ENCODE measurements around the gene GDAP1L1. TPM values are rescaled to one million over a fixed set of nuclear protein-coding genes. Genes with fewer than 3 reads are reported as not detected.

GDAP1L1 gene
- total RNA-seq = not detected

DNA sequence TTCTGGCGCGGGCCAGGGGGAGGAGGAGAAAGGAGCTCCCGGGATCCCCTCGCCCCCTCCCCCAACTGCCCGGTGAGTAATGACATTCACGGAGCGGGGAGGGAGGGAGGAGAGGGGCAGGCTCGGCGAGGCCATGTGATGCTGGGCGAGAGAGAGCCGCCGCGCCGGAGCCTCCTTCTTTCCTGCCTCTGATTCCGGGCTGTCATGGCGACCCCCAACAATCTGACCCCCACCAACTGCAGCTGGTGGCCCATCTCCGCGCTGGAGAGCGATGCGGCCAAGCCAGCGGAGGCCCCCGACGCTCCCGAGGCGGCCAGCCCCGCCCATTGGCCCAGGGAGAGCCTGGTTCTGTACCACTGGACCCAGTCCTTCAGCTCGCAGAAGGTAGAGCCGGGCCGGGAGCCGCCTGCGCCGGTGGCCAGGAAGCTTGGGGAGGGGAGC lies at the start of gene GDAP1L1:
Gene GDAP1L1, plus strand, starts transcription at position 178 of the 441 bp plus-strand sequence. Its CDS starts 27 bp downstream, at position 205.
- ATAC-seq = no peak
- Mint-ChIP-seq H3K4me1 (ENCODE audit: low read depth in 2 of 2) (peaks cover 0 to 3% of the 10 kb centered on the region in 2 donors), H3K4me3 (no peak within 1 kb of the TSS)

GRCh38 chr20:44198872-44199271 lies 48.2 kb upstream of the GDAP1L1 start:
- Mint-ChIP-seq H3K27me3 (no peaks in the 10 kb centered on the region), H3K4me3 (peak overlapping the region; percentile 54), H3K36me3 (peaks cover 35% of the 10 kb centered on the region), H3K27ac (peak overlapping the region; percentile 56 to 83), H3K9me3 (no peaks in the 10 kb centered on the region), H3K4me1 (ENCODE audit: low read depth in 2 of 2) (peaks cover 33 to 36% of the 10 kb centered on the region in 2 donors)
- DNase-seq (ENCODE audit: low spot score) (peak; percentile 71), ATAC-seq (peak; percentile 94 to 98)

More for the DNA sequence above, at the start of gene GDAP1L1:
- Mint-ChIP-seq H3K36me3 (no peaks in the 10 kb centered on the region), H3K9me3 (no peaks in the 10 kb centered on the region), H3K27ac (no peak within 1 kb of the TSS), H3K27me3 (peaks cover 7 to 8% of the 10 kb centered on the region in 2 donors)
- no peak for DNase-seq (ENCODE audit: low spot score)

DNA sequence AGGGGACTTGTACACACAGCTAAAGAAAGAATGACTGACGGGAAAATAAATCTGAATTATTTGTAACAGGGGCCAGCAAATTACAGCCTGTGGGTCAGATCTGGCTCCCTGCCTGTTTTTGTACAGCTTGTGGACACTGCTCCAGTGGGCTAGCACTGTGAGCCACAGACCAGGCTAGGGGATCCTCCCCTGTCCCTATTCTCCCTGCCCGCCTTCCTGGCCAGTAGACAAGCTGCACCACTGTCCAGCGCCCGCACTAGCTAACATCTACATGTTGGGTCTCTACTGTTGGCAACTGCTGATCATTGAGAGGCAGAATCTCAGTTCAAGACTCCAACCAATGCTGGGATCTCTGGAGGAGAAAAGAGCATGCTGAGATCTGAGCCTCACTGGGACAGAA lies 47.2 kb upstream of the GDAP1L1 start:
- no peaks in the 10 kb centered on the region for H3K27me3 Mint-ChIP-seq
- no peak for DNase-seq (ENCODE audit: low spot score)
- peak overlapping the region; percentile 56 to 83 for H3K27ac Mint-ChIP-seq
- ATAC-seq = no peak
- peaks cover 38 to 41% of the 10 kb centered on the region in 2 donors for H3K4me1 Mint-ChIP-seq (ENCODE audit: low read depth in 2 of 2)
- peaks cover 35% of the 10 kb centered on the region for H3K36me3 Mint-ChIP-seq
- no peaks in the 10 kb centered on the region for H3K9me3 Mint-ChIP-seq
- H3K4me3 Mint-ChIP-seq = peak overlapping the region; percentile 16

DNA sequence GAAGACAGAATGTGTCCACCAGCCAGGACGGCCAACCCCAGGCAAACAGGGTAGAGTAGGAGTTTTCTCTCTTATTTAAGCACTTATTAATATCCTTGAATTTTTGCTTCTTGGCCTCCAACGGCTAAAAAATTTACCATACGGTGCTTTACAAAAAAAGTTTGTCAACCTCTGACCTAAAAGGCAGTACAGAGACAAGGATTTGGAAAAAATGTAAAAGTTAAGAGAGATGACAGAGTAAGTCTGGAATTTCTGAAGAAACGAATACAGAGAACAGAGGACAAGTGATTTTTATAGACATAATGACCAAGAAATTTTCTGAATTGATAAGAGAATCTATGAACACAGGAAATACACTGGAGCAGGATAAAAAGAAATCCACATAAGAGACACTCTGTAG lies 46.7 kb upstream of the GDAP1L1 start:
- peak overlapping the region; percentile 56 to 83 for H3K27ac Mint-ChIP-seq
- H3K4me3 Mint-ChIP-seq = no peak overlapping the region
- no peak for ATAC-seq
- no peaks in the 10 kb centered on the region for H3K9me3 Mint-ChIP-seq
- no peaks in the 10 kb centered on the region for H3K27me3 Mint-ChIP-seq
- DNase-seq (ENCODE audit: low spot score) = no peak
- peaks cover 35% of the 10 kb centered on the region for H3K36me3 Mint-ChIP-seq
- H3K4me1 Mint-ChIP-seq (ENCODE audit: low read depth in 2 of 2) = peaks cover 40 to 41% of the 10 kb centered on the region in 2 donors

DNA sequence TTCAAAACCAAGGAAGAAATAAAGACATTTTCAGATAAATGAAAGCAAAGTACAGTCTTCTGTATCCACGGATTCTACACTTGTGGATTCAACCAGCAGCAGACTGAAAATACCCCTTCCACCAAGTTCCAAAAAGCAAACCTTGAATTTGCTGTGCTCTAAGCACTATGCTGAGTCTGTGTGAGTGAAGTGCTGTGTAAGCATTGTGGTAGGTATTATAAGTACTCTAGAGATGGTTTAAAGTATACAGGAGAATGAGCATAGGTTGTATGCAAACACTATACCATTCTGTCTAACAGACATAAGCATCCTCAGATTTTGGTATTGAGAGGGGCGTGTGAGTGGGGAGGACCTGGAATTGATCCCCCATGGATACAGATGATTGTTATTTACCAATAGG lies 46.1 kb upstream of the GDAP1L1 start:
- ATAC-seq (no peak), DNase-seq (ENCODE audit: low spot score) (no peak)
- H3K4me3 Mint-ChIP-seq = no peak overlapping the region
- H3K4me1 Mint-ChIP-seq (ENCODE audit: low read depth in 2 of 2) = peaks cover 35 to 38% of the 10 kb centered on the region in 2 donors
- H3K9me3 Mint-ChIP-seq = no peaks in the 10 kb centered on the region
- H3K36me3 Mint-ChIP-seq = peaks cover 35% of the 10 kb centered on the region
- H3K27ac Mint-ChIP-seq = peak overlapping the region in 1 of 2 donors; percentile 50
- H3K27me3 Mint-ChIP-seq = no peaks in the 10 kb centered on the region

GRCh38 chr20:44203161-44203560 lies 43.9 kb upstream of the GDAP1L1 start:
- peaks cover 40 to 45% of the 10 kb centered on the region in 2 donors for H3K4me1 Mint-ChIP-seq (ENCODE audit: low read depth in 2 of 2)
- H3K9me3 Mint-ChIP-seq = no peaks in the 10 kb centered on the region
- H3K4me3 Mint-ChIP-seq = no peak overlapping the region
- H3K27me3 Mint-ChIP-seq = no peaks in the 10 kb centered on the region
- ATAC-seq (no peak), DNase-seq (ENCODE audit: low spot score) (no peak)
- peaks cover 39% of the 10 kb centered on the region for H3K36me3 Mint-ChIP-seq
- H3K27ac Mint-ChIP-seq = no peak overlapping the region

- ATAC-seq = peak in 1 of 2 donors; percentile 49
- Mint-ChIP-seq H3K9me3 (no peaks in the 10 kb centered on the region), H3K27ac (peak overlapping the region in 1 of 2 donors; percentile 69), H3K27me3 (no peaks in the 10 kb centered on the region), H3K36me3 (peaks cover 31% of the 10 kb centered on the region), H3K4me1 (ENCODE audit: low read depth in 2 of 2) (peaks cover 42 to 48% of the 10 kb centered on the region in 2 donors), H3K4me3 (no peak overlapping the region)
- no peak for DNase-seq (ENCODE audit: low spot score)
Measured at GRCh38 chr20:44204156-44204831, 42.8 kb upstream of the GDAP1L1 start.

- no peak for DNase-seq (ENCODE audit: low spot score)
- H3K4me1 Mint-ChIP-seq (ENCODE audit: low read depth in 2 of 2) = peaks cover 42 to 48% of the 10 kb centered on the region in 2 donors
- peaks cover 28% of the 10 kb centered on the region for H3K36me3 Mint-ChIP-seq
- H3K4me3 Mint-ChIP-seq = no peak overlapping the region
- no peaks in the 10 kb centered on the region for H3K27me3 Mint-ChIP-seq
- no peaks in the 10 kb centered on the region for H3K9me3 Mint-ChIP-seq
- no peak for ATAC-seq
- H3K27ac Mint-ChIP-seq = peak overlapping the region in 1 of 2 donors; percentile 69
Measured at GRCh38 chr20:44204832-44205215, 42.3 kb upstream of the GDAP1L1 start.

DNA sequence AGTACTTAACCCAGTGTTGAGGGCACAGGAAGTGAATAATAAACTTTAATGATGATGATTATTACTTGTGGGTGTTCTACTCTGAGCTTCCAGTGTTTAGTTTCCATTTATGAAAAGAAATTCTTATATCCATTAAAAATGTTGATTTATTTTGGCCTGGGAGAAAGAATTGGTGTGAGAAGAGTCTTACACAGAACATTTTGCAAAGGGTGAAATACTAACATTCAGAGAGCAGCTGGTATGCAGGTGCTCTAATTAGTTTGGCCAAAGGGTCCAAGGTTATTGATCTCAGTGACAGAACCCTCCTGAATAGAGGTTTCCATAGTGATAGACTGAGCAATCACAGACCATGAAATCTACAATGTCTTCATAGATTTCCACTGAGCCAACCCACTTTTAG lies 41.0 kb upstream of the GDAP1L1 start:
- no peak for ATAC-seq
- peaks cover 21% of the 10 kb centered on the region for H3K36me3 Mint-ChIP-seq
- H3K9me3 Mint-ChIP-seq = no peaks in the 10 kb centered on the region
- H3K4me3 Mint-ChIP-seq = no peak overlapping the region
- H3K4me1 Mint-ChIP-seq (ENCODE audit: low read depth in 2 of 2) = peaks cover 44 to 47% of the 10 kb centered on the region in 2 donors
- no peak for DNase-seq (ENCODE audit: low spot score)
- no peaks in the 10 kb centered on the region for H3K27me3 Mint-ChIP-seq
- H3K27ac Mint-ChIP-seq = peak overlapping the region in 1 of 2 donors; percentile 13

DNA sequence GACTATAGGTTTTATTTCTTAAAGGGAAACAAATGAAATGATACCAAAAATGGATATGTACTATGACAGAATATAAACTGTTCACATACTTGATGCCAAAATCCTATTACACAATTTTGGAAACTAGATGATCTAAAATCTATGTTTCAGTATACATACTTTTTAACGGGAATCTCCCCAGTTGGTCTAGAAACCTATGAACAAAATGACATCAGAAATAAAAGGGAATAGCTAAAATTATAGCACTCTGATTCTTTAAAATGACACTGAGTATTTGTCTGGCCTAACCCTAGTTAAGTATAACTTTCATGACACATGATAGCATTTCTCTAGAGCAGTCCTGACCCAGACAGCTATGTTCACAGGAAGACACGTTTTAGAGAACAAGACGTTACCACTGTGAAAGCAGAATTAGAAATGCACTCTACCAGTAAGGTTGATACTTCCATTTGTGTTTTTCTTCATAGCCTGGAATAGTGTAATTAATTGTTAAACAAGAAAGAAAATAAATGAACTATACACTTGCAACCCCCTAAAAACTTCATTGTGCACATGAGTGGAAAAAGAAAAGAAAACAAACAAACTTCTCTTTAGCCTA lies 39.9 kb upstream of the GDAP1L1 start:
- H3K27ac Mint-ChIP-seq = peak overlapping the region in 1 of 2 donors; percentile 25
- H3K4me1 Mint-ChIP-seq (ENCODE audit: low read depth in 2 of 2) = peaks cover 47 to 49% of the 10 kb centered on the region in 2 donors
- peaks cover 14% of the 10 kb centered on the region for H3K36me3 Mint-ChIP-seq
- H3K9me3 Mint-ChIP-seq = no peaks in the 10 kb centered on the region
- ATAC-seq (no peak), DNase-seq (ENCODE audit: low spot score) (no peak)
- H3K27me3 Mint-ChIP-seq = no peaks in the 10 kb centered on the region
- peak overlapping the region; percentile 33 for H3K4me3 Mint-ChIP-seq

GRCh38 chr20:44208165-44208564 lies 38.9 kb upstream of the GDAP1L1 start:
- H3K9me3 Mint-ChIP-seq = no peaks in the 10 kb centered on the region
- ATAC-seq (no peak), DNase-seq (ENCODE audit: low spot score) (no peak)
- peak overlapping the region; percentile 100 for H3K4me3 Mint-ChIP-seq
- H3K27ac Mint-ChIP-seq = peak overlapping the region in 1 of 2 donors; percentile 94
- H3K4me1 Mint-ChIP-seq (ENCODE audit: low read depth in 2 of 2) = peaks cover 47 to 49% of the 10 kb centered on the region in 2 donors
- peaks cover 14% of the 10 kb centered on the region for H3K36me3 Mint-ChIP-seq
- no peaks in the 10 kb centered on the region for H3K27me3 Mint-ChIP-seq

GRCh38 chr20:44208770-44209169 lies 38.3 kb upstream of the GDAP1L1 start:
- H3K27me3 Mint-ChIP-seq = no peaks in the 10 kb centered on the region
- H3K4me1 Mint-ChIP-seq (ENCODE audit: low read depth in 2 of 2) = peaks cover 41 to 46% of the 10 kb centered on the region in 2 donors
- H3K4me3 Mint-ChIP-seq = peak overlapping the region; percentile 100
- H3K27ac Mint-ChIP-seq = peak overlapping the region; percentile 94 to 97
- DNase-seq (ENCODE audit: low spot score) = no peak
- peaks cover 10% of the 10 kb centered on the region for H3K36me3 Mint-ChIP-seq
- ATAC-seq = no peak
- H3K9me3 Mint-ChIP-seq = no peaks in the 10 kb centered on the region

GRCh38 chr20:44209686-44210405 lies 37.3 kb upstream of the GDAP1L1 start:
- H3K4me1 Mint-ChIP-seq (ENCODE audit: low read depth in 2 of 2) = peaks cover 36 to 41% of the 10 kb centered on the region in 2 donors
- H3K36me3 Mint-ChIP-seq = peaks cover 10% of the 10 kb centered on the region
- peak overlapping the region; percentile 94 to 97 for H3K27ac Mint-ChIP-seq
- H3K9me3 Mint-ChIP-seq = no peaks in the 10 kb centered on the region
- no peaks in the 10 kb centered on the region for H3K27me3 Mint-ChIP-seq
- ATAC-seq (no peak), DNase-seq (ENCODE audit: low spot score) (no peak)
- H3K4me3 Mint-ChIP-seq = peak overlapping the region; percentile 100
